HEK293 (cell line): ENCODE measurements around the gene GMDS.

Experiments
- CTCF ChIA-PET: fragments of 350-600 bp; formaldehyde crosslinking; extraction: SDS; loops from one replicate; lab custom pipeline; 2021; ENCODE audit warnings: antibody characterized with exemption; lab: Yijun Ruan, JAX
- POLR2A ChIA-PET: fragments of 300-600 bp; formaldehyde crosslinking; extraction: SDS; loops from one replicate; lab custom pipeline; 2020; ENCODE audit warnings: antibody characterized with exemption, inconsistent platforms; lab: Yijun Ruan, JAX
- H3K27ac ChIP-seq: fragments of 200-500 bp; sonication (Bioruptor generic); 2 replicates; pipeline ENCODE4 v1.5.1; 2014; ENCODE audit warnings: low read depth, low read length, control low read depth, inconsistent platforms; ENCODE audit errors: extremely low read depth
- H3K36me3 ChIP-seq, 2 experiments: fragments of 200-500 bp in 1 of 2; sonication (Bioruptor generic) in 1 of 2; 1 replicate in 1 of 2; 2 replicates in 1 of 2; pipeline ENCODE4 v1.5.1; 2014 to 2017; ENCODE audit warnings: inconsistent platforms in 2 of 2, low read length in 2 of 2; ENCODE audit not compliant: control insufficient read depth in 2 of 2, insufficient read depth in 1 of 2
- H3K4me1 ChIP-seq: fragments of 200-500 bp; sonication (Bioruptor generic); 2 replicates; pipeline ENCODE4 v1.5.1; 2014; ENCODE audit warnings: mild to moderate bottlenecking, low read length, inconsistent platforms; ENCODE audit not compliant: control insufficient read depth, insufficient read depth
- H3K4me3 ChIP-seq: 2 replicates; pipeline ENCODE4 v1.5.1; 2011; ENCODE audit warnings: low read depth, mild to moderate bottlenecking, control low read depth, low read length, moderate library complexity
- H3K9me3 ChIP-seq: fragments of 200-500 bp; sonication (Bioruptor generic); 2 replicates; pipeline ENCODE4 v1.5.1; 2014; ENCODE audit warnings: low read depth, low read length, inconsistent platforms; ENCODE audit not compliant: control insufficient read depth, insufficient read depth
- GLI2 ChIP-seq: fragments of 450-650 bp; formaldehyde crosslinking; IDR thresholded peaks from 2 replicates; pipeline ENCODE4; 2017; ENCODE audit warnings: missing biosample characterization, missing genetic modification characterization, low read depth, borderline replicate concordance
- IKZF3 ChIP-seq: fragments of 450-650 bp; IDR thresholded peaks from 2 replicates; pipeline ENCODE4 v1.5.0; 2018; ENCODE audit warnings: missing biosample characterization, mild to moderate bottlenecking, missing genetic modification characterization, moderate library complexity
- KLF16 ChIP-seq: fragments of 450-650 bp; formaldehyde crosslinking; IDR thresholded peaks from 2 replicates; pipeline ENCODE4 v1.5.1; 2017; ENCODE audit warnings: missing biosample characterization, missing genetic modification characterization
- ZBTB1 ChIP-seq: fragments of 450-650 bp; formaldehyde crosslinking; IDR thresholded peaks from 2 replicates; pipeline ENCODE4 v1.5.1; 2016; ENCODE audit warnings: missing biosample characterization, missing genetic modification characterization
- ZFP69B ChIP-seq: fragments of 450-650 bp; formaldehyde crosslinking; IDR thresholded peaks from 2 replicates; pipeline ENCODE4 v1.5.1; 2016; ENCODE audit warnings: missing biosample characterization, missing genetic modification characterization
- ZIC2 ChIP-seq: fragments of 450-650 bp; formaldehyde crosslinking; IDR thresholded peaks from 2 replicates; pipeline ENCODE4 v1.5.1; 2016; ENCODE audit warnings: missing biosample characterization, missing genetic modification characterization
- ZNF112 ChIP-seq: fragments of 450-650 bp; formaldehyde crosslinking; IDR thresholded peaks from 2 replicates; pipeline ENCODE4 v1.5.0; 2017; ENCODE audit warnings: missing biosample characterization, missing genetic modification characterization
- ZNF221 ChIP-seq: fragments of 450-650 bp; formaldehyde crosslinking; IDR thresholded peaks from 2 replicates; pipeline ENCODE4 v1.5.1; 2017; ENCODE audit warnings: missing biosample characterization, missing genetic modification characterization, borderline replicate concordance
- ZNF239 ChIP-seq: fragments of 450-650 bp; formaldehyde crosslinking; IDR thresholded peaks from 2 replicates; pipeline ENCODE4 v1.5.1; 2016; ENCODE audit warnings: missing biosample characterization, missing genetic modification characterization
- ZNF24 ChIP-seq: fragments of 450-650 bp; formaldehyde crosslinking; IDR thresholded peaks from 2 replicates; pipeline ENCODE4 v1.5.1; 2016; ENCODE audit warnings: missing biosample characterization, missing genetic modification characterization
- ZNF366 ChIP-seq: fragments of 450-650 bp; formaldehyde crosslinking; conservative IDR thresholded peaks from 2 replicates; pipeline ENCODE4 v1.5.1; 2016; ENCODE audit warnings: missing biosample characterization, missing genetic modification characterization
- ZNF37A ChIP-seq: fragments of 450-650 bp; IDR thresholded peaks from 2 replicates; pipeline ENCODE4 v1.5.1; 2018; ENCODE audit warnings: missing biosample characterization, missing genetic modification characterization
- ZNF398 ChIP-seq: fragments of 450-650 bp; formaldehyde crosslinking; IDR thresholded peaks from 2 replicates; pipeline ENCODE4 v1.5.1; 2017; ENCODE audit warnings: missing biosample characterization, missing genetic modification characterization
- ZNF501 ChIP-seq: fragments of 450-650 bp; formaldehyde crosslinking; IDR thresholded peaks from 2 replicates; pipeline ENCODE4 v1.5.1; 2016; ENCODE audit warnings: missing biosample characterization, missing genetic modification characterization
- ZNF544 ChIP-seq: fragments of 450-650 bp; formaldehyde crosslinking; IDR thresholded peaks from 2 replicates; pipeline ENCODE4 v1.5.0; 2017; ENCODE audit warnings: missing biosample characterization, missing genetic modification characterization
- ZNF660 ChIP-seq: fragments of 450-650 bp; IDR thresholded peaks from 2 replicates; pipeline ENCODE4 v1.5.1; 2018; ENCODE audit warnings: missing biosample characterization, mild to moderate bottlenecking, missing genetic modification characterization
- ZNF792 ChIP-seq: fragments of 450-650 bp; formaldehyde crosslinking; IDR thresholded peaks from 2 replicates; pipeline ENCODE4 v1.5.1; 2016; ENCODE audit warnings: missing biosample characterization, missing genetic modification characterization
- ZNF830 ChIP-seq: fragments of 450-650 bp; IDR thresholded peaks from 2 replicates; pipeline ENCODE4 v1.5.0; 2018; ENCODE audit warnings: missing biosample characterization, missing genetic modification characterization, low read depth, mild to moderate bottlenecking, moderate library complexity
- ZNF837 ChIP-seq: fragments of 450-650 bp; formaldehyde crosslinking; IDR thresholded peaks from 2 replicates; pipeline ENCODE4 v1.5.1; 2016; ENCODE audit warnings: missing biosample characterization, missing genetic modification characterization
- ZSCAN30 ChIP-seq: fragments of 450-650 bp; IDR thresholded peaks from 2 replicates; pipeline ENCODE4 v1.5.1; 2018; ENCODE audit warnings: missing biosample characterization, mild to moderate bottlenecking, missing genetic modification characterization, moderate library complexity
- ZSCAN4 ChIP-seq: fragments of 450-650 bp; formaldehyde crosslinking; IDR thresholded peaks from 2 replicates; pipeline ENCODE4 v1.5.1; 2017; ENCODE audit warnings: missing biosample characterization, missing genetic modification characterization
- TF ChIP-seq, protein P1 (sequence below): fragments of 450-650 bp; formaldehyde crosslinking; IDR thresholded peaks from 2 replicates; pipeline ENCODE4 v1.5.1; 2016; ENCODE audit warnings: missing biosample characterization, missing genetic modification characterization
- TF ChIP-seq, protein P2 (sequence below): fragments of 450-650 bp; formaldehyde crosslinking; IDR thresholded peaks from 2 replicates; pipeline ENCODE4 v1.5.1; 2017; ENCODE audit warnings: missing biosample characterization, missing genetic modification characterization

The GMDS gene

GRCh38 chr6:1589208-1589607, 656.2 kb downstream of the GMDS start (continued):
- TF ChIP-seq ZNF544 (tag by site-specific recombination) (no peak), ZNF221 (tag by site-specific recombination) (no peak), IKZF3 (tag by site-specific recombination) (no peak), ZNF398 (tag by site-specific recombination) (no peak), ZNF24 (tag by site-specific recombination) (no peak), ZFP69B (tag by site-specific recombination) (no peak)
- TF ChIP-seq, all 188 proteins: peak for 0

DNA sequence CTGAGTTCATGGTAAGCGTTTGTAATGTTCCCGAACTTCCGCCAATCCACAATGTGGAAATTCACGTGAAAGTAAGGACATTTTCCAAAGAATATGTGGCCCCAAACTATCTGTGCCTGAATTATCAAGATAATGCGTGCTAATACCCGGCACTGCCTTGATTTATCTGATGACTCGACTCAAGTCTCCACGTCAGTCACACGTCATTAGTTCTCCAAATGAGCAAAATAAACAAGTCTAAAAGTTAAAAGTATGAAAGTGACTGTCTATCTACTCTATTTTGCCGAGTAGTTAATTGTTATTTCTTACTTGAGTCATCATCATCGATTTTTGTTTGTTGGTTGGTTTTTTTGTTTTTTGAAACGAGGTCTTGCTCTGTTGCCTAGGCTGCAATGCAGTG, 657.4 kb downstream of the GMDS start:
- CTCF ChIA-PET = no interaction called here
- Histone ChIP-seq H3K4me3 (no peak overlapping the region), H3K4me1 (no peaks in the 10 kb centered on the region), H3K27ac (no peak overlapping the region), H3K36me3 (no peaks in the 10 kb centered on the region), H3K9me3 (no peaks in the 10 kb centered on the region)
- POLR2A ChIA-PET = no interaction called here
- TF ChIP-seq ZNF221 (tag by site-specific recombination) (no peak), ZSCAN30 (tag by site-specific recombination) (no peak), GLI2 (tag by site-specific recombination) (no peak), ZNF112 (tag by site-specific recombination) (no peak)
- TF ChIP-seq, protein P1, sequence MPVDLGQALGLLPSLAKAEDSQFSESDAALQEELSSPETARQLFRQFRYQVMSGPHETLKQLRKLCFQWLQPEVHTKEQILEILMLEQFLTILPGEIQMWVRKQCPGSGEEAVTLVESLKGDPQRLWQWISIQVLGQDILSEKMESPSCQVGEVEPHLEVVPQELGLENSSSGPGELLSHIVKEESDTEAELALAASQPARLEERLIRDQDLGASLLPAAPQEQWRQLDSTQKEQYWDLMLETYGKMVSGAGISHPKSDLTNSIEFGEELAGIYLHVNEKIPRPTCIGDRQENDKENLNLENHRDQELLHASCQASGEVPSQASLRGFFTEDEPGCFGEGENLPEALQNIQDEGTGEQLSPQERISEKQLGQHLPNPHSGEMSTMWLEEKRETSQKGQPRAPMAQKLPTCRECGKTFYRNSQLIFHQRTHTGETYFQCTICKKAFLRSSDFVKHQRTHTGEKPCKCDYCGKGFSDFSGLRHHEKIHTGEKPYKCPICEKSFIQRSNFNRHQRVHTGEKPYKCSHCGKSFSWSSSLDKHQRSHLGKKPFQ (tag by site-specific recombination) = no peak

GRCh38 chr6:1587546-1587945, 657.9 kb downstream of the GMDS start:
- H3K4me3 ChIP-seq = no peak overlapping the region
- H3K4me1 ChIP-seq = no peaks in the 10 kb centered on the region
- CTCF ChIA-PET = interaction anchor here (0.7 kb wide), 1 partner anchor 8 kb away, joined by 3 read pairs; no protein-coding TSS in a partner anchor
- H3K27ac ChIP-seq = no peak overlapping the region
- H3K9me3 ChIP-seq = no peaks in the 10 kb centered on the region
- POLR2A ChIA-PET = no interaction called here
- H3K36me3 ChIP-seq = no peaks in the 10 kb centered on the region
- TF ChIP-seq ZNF830 (no peak), ZNF366 (tag by site-specific recombination) (no peak), ZBTB1 (tag by site-specific recombination) (no peak), ZNF792 (tag by site-specific recombination) (no peak), ZNF544 (tag by site-specific recombination) (no peak), ZIC2 (tag by site-specific recombination) (no peak), ZNF660 (tag by site-specific recombination) (no peak), ZSCAN4 (tag by site-specific recombination) (no peak), ZNF837 (tag by site-specific recombination) (no peak), ZNF37A (tag by site-specific recombination) (no peak), KLF16 (tag by site-specific recombination) (no peak), ZNF239 (tag by site-specific recombination) (no peak), ZNF398 (tag by site-specific recombination) (no peak), ZNF501 (tag by site-specific recombination) (no peak)
- TF ChIP-seq, protein P2, sequence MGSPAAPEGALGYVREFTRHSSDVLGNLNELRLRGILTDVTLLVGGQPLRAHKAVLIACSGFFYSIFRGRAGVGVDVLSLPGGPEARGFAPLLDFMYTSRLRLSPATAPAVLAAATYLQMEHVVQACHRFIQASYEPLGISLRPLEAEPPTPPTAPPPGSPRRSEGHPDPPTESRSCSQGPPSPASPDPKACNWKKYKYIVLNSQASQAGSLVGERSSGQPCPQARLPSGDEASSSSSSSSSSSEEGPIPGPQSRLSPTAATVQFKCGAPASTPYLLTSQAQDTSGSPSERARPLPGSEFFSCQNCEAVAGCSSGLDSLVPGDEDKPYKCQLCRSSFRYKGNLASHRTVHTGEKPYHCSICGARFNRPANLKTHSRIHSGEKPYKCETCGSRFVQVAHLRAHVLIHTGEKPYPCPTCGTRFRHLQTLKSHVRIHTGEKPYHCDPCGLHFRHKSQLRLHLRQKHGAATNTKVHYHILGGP (tag by site-specific recombination) = no peak
